DMS79 treated with DMSO at 0.1 percent for 48 hours (cell line): ENCODE data around the gene TRAPPC6A.
"Not testable (repeated sequence)": the region's sequence is repeated elsewhere in the genome, so short reads cannot be mapped to it uniquely, and the experiment has no call there.

Experiments used
- DNase-seq: peaks from one replicate; lab custom pipeline; 2025; lab: John Stamatoyannopoulos, UW

TRAPPC6A gene

DNA sequence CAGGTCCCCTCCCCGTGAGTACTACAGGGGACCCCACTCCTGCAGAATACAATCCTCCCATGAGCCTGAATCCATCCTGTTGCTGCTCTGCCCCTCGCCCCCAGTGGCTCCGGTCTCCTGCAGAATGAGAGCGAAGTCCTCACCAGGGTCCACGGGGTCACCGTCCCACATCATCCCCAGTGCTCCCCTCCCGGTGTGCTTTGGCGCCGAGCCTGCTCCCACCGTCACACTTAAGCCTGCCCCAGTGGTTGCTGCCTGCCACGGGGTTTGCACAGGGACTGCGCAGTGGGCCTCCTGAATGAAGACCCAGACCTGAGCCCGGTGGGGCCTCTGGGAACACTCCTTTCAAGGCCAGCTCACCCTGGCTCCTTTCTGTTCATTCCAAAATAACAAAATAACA is 47.8 kb downstream of the TRAPPC6A start:
- no peak for DNase-seq

DNA sequence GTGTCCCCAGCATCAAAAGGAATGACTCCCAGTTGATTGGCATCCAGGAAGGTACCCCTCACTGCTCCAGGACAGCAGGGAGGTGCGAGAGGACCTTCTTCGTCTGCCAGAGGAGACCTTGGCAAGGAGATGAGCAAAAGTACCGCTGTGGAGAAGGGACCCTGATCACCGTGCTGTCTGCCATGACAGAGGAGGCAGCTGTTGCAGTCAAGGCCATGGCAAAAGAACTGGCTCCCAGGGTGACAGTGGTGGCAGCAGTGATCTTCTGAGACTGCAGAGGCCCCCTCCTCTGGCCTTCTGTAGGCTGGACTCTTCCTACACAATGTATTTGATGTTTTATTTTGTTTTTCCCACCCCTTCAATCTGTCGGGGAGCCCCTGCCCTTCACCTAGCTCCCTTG is 49.2 kb downstream of the TRAPPC6A start:
- no peak for DNase-seq

DNA sequence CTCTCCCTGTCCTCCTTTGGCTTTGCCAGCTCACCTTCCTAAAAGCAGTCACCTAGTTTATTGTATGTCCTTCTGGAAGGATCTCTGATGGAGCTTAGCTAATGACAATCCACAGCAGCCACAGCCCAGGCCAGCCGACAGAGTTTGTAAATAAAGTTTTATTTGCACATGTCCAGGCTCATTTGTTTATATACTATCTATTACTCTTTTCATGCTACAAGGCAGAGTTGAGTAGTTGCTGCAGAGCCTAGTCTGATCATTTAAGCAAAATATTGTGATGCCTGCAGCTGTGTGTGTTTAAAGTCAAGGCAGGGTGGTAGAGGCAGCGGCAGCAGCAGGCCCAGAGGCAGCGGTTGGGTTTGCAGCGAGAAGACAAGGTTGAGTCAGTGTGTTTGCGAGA is 49.9 kb downstream of the TRAPPC6A start:
- no peak for DNase-seq

- DNase-seq: no peak
These were observed 51.4 kb downstream of the TRAPPC6A start for GRCh38 chr19:45126654-45127053.

GRCh38 chr19:45125975-45126493 is 52.0 kb downstream of the TRAPPC6A start:
- peak; percentile 14 for DNase-seq

GRCh38 chr19:45125360-45125759 is 52.7 kb downstream of the TRAPPC6A start:
- no peak for DNase-seq

DNA sequence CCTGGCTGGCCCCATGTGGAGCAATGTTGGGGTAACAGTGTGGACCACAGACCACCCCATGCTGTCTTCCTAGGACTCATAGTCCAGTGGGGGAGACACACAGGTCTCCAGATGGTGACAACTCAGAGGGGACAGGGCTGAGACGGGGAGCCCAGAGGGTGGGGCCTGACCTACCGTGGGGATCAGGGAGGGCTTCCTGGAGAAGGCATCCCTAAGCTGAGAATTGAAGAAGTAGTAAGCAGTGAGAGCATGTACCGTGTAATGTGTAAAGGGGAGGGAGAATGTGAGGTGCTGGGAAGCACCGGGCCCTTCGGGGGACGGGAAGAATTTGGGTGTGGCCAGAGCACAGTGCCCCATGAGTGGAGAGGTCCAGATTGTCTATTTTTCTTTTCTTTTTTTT is 54.0 kb downstream of the TRAPPC6A start:
- no peak for DNase-seq

GRCh38 chr19:45123440-45123850 is 54.6 kb downstream of the TRAPPC6A start:
- DNase-seq: peak; percentile 50

- no peak for DNase-seq
These were observed 55.2 kb downstream of the TRAPPC6A start for GRCh38 chr19:45122832-45123231.

GRCh38 chr19:45121827-45122345 is 56.2 kb downstream of the TRAPPC6A start:
- no peak for DNase-seq

DNA sequence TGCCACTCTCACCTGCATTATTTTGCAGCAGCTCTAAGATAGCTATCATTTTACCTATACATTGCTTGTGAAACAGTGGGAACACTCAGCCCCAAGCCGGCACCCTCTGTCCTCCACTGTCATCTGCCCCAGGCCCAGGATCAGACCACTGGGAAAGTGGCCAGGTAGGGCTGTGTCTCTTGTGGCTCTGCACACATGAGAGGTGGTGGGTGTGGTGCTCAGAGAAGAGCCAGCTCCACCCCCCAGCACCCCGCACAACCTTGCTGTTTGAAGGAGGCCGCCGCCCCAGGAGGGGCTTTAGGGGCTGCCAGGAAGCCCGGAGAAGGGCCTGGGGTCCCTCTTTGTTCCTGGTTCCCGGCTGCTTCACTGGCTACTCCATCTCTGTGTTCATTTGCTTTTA is 58.5 kb downstream of the TRAPPC6A start:
- DNase-seq: no peak

- not testable (repeated sequence) for DNase-seq
These were observed 59.3 kb downstream of the TRAPPC6A start for GRCh38 chr19:45118591-45119355.

GRCh38 chr19:45118106-45118505 is 59.9 kb downstream of the TRAPPC6A start:
- DNase-seq: no peak

- DNase-seq: peak; percentile 24
These were observed 60.4 kb downstream of the TRAPPC6A start for GRCh38 chr19:45117671-45118070.

DNA sequence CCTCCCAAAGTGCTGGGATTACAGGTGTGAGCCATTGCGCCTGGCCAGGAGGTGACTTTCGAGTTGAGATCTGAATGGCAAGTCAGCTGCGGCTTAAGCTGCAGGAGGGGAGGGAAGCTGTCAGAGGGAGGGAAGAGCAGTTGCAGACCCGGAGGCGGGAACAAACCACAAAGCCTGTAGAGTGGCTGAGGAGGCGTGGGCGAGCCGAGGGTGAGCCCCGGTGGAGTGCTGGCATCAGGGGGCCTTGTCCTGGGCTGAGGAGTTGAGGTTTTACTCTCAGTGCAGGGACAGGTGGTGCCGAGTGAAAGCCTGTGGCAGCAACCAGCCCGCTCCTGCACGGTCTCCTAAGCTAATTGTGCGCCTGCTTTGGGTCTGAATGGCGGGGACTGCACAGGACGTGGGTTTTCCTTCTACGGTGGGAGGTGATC is 60.9 kb downstream of the TRAPPC6A start:
- DNase-seq: peak; percentile 76

GRCh38 chr19:45115809-45116615 is 62.0 kb downstream of the TRAPPC6A start:
- DNase-seq: peak; percentile 64

DNA sequence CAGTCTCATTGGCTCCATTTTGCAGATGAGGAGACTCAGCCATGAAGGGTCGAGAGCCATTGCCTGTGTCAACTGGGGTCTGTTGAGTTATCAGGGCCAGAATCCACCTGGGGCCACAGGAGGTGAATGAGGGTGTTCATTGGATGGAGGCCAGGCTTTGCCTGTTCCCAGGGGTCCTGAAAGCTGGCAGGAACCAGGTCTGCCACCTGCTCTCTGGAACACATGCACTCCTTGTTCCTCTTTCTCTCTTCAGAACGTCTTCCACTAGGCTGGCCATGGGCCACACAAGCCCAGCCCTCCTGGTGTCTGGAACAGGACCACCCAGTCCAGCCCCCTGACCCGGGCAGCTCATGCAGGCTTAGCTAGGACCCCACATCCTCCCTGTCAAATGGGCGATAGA is 63.9 kb downstream of the TRAPPC6A start:
- DNase-seq: peak; percentile 51

GRCh38 chr19:45113628-45114027 is 64.4 kb downstream of the TRAPPC6A start:
- DNase-seq: peak; percentile 53
